ENCODE results near the gene LCAT.

- no peak for TF ChIP-seq NFRKB (IDR thresholded peaks at IDR 0.05)
- TF ChIP-seq ELF4 (IDR thresholded peaks at IDR 0.05), result no peak
- no peak for TF ChIP-seq ARNT (IDR thresholded peaks at IDR 0.05)
- TF ChIP-seq BHLHE40 (IDR thresholded peaks at IDR 0.05; ENCODE audit: borderline replicate concordance), result no peak
- TF ChIP-seq L3MBTL2 (conservative IDR thresholded peaks at IDR 0.05), result no peak
- TF ChIP-seq SUZ12 (IDR thresholded peaks at IDR 0.05), result no peak
- no peak for TF ChIP-seq SP1 (IDR thresholded peaks at IDR 0.05)
- no peak for TF ChIP-seq TARDBP (IDR thresholded peaks at IDR 0.05)
Measured at GRCh38 chr16:67941469-67942199, 2.3 kb downstream of the LCAT start.
